Cardiac muscle cell (in vitro differentiated cells and primary cell): ENCODE results near the gene MLH1. TPM values are rescaled to one million over a fixed set of nuclear protein-coding genes. Genes with fewer than 3 reads are reported as not detected.
A peak's percentile ranks its signal among the peaks of the same experiment; 100 is the strongest.

ENCODE experiments used
- DNase-seq, 2 donors: peaks; one replicate each; pipeline versions ENCODE4 v3.0.0 to v3.0.0-alpha.2; 2010 to 2017; ENCODE audit warnings: low read depth in 1 of 2, low spot score in 1 of 2
- H3K27ac ChIP-seq: fragments of 200-600 bp; sonication (generic); 2 replicates; pipeline ENCODE4 v1.5.1; 2016
- H3K27me3 ChIP-seq: fragments of 200-600 bp; sonication (generic); 2 replicates; pipeline ENCODE4 v1.6.0; 2016; ENCODE audit warnings: control low read depth
- H3K36me3 ChIP-seq: fragments of 200-600 bp; sonication (generic); 2 replicates; pipeline ENCODE4 v1.5.1; 2016; ENCODE audit warnings: control low read depth
- H3K4me1 ChIP-seq: fragments of 200-600 bp; sonication (generic); 2 replicates; pipeline ENCODE4 v1.8.1; 2017; ENCODE audit warnings: low read depth, mild to moderate bottlenecking, mixed run types
- H3K4me3 ChIP-seq: fragments of 200-600 bp; sonication (generic); 2 replicates; pipeline ENCODE4 v1.5.1; 2016; ENCODE audit warnings: mild to moderate bottlenecking
- H3K9me3 ChIP-seq: fragments of 200-600 bp; sonication (generic); 2 replicates; pipeline ENCODE4 v1.5.1; 2017; ENCODE audit warnings: low read depth, mild to moderate bottlenecking, control low read depth
- polyA plus RNA-seq: library from polyadenylated mRNA; unstranded; fragments of >200 nt; fragmentation: Nextera tagmentation; extraction: Ambion mirVana; gene quantifications from 2 replicates; pipeline ENCODE4 v1.2.1, GENCODE V29; 2016
- total RNA-seq: library from RNA; depleted of rRNA; stranded (reverse); fragments of >200 nt; gene quantifications from 2 replicates; pipeline ENCODE4 v1.2.3, GENCODE V29; 2016
- TF ChIP-seq, protein P1 (sequence below): IDR thresholded peaks from 2 replicates; pipeline ENCODE4 v1.5.1; 2012; ENCODE audit warnings: low read depth, mild to moderate bottlenecking, low read length

Gene MLH1
- total and polyA plus RNA-seq, 2 experiments from 2014 or later = 35.2 to 63.1 TPM

DNA sequence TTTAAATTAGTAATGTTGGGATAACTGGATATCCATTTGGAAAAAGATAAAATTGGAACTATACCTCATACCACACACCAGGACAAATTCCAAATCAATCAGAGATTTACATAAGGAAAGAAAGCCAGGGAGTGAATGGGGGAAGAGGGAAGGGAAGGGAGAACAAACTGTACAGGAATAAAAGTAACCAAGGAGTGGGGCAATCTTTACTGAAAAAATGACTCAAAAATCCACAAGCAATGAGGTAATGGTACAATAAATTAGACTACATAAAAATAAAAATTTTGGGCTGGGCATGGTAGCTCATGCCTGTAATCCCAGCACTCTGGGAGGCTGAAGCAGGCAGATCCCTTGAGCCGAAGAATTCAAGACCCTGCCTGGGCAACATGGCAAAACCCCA is 82.6 kb downstream of the MLH1 start:
- H3K27ac ChIP-seq = no peak overlapping the region

GRCh38 chr3:37082317-37082716 is 89.0 kb downstream of the MLH1 start:
- no peak for DNase-seq
- TF ChIP-seq, protein P1, sequence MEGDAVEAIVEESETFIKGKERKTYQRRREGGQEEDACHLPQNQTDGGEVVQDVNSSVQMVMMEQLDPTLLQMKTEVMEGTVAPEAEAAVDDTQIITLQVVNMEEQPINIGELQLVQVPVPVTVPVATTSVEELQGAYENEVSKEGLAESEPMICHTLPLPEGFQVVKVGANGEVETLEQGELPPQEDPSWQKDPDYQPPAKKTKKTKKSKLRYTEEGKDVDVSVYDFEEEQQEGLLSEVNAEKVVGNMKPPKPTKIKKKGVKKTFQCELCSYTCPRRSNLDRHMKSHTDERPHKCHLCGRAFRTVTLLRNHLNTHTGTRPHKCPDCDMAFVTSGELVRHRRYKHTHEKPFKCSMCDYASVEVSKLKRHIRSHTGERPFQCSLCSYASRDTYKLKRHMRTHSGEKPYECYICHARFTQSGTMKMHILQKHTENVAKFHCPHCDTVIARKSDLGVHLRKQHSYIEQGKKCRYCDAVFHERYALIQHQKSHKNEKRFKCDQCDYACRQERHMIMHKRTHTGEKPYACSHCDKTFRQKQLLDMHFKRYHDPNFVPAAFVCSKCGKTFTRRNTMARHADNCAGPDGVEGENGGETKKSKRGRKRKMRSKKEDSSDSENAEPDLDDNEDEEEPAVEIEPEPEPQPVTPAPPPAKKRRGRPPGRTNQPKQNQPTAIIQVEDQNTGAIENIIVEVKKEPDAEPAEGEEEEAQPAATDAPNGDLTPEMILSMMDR = no peak
- peaks cover 18% of the 10 kb centered on the region for H3K36me3 ChIP-seq
- H3K27ac ChIP-seq = no peak overlapping the region
- no peaks in the 10 kb centered on the region for H3K4me1 ChIP-seq
- no peaks in the 10 kb centered on the region for H3K27me3 ChIP-seq
- no peaks in the 10 kb centered on the region for H3K9me3 ChIP-seq
- H3K4me3 ChIP-seq = no peak overlapping the region

More for the DNA sequence above, 82.6 kb downstream of the MLH1 start:
- DNase-seq = no peak
- Histone ChIP-seq H3K9me3 (no peaks in the 10 kb centered on the region), H3K27me3 (no peaks in the 10 kb centered on the region), H3K36me3 (peaks cover 8% of the 10 kb centered on the region), H3K4me1 (no peaks in the 10 kb centered on the region), H3K4me3 (no peak overlapping the region)
- TF ChIP-seq, protein P1 = no peak

GRCh38 chr3:37086918-37087317 is 93.6 kb downstream of the MLH1 start:
- DNase-seq = no peak
- Histone ChIP-seq H3K9me3 (no peaks in the 10 kb centered on the region), H3K4me3 (no peak overlapping the region), H3K4me1 (no peaks in the 10 kb centered on the region), H3K27me3 (no peaks in the 10 kb centered on the region), H3K27ac (no peak overlapping the region), H3K36me3 (peaks cover 26% of the 10 kb centered on the region)
- TF ChIP-seq, protein P1 = no peak

DNA sequence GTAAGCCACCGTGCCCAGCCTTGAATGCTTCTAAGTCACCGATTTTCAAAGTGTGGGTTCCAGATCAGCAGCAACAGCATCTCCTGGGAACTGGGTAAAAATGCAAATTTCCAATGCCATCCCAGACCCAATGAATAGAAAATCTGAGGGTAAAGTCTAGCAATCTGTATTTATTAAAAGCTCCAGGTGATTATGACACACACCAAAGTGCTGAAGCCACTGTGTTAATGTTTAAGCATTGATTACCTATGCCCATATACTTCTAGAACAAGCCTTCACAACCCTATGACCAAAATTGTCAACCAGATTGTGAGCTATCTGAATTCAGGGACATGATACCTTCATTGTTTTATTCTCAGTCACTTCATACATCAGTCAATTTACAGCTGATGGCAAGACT is 94.6 kb downstream of the MLH1 start:
- no peaks in the 10 kb centered on the region for H3K4me1 ChIP-seq
- no peaks in the 10 kb centered on the region for H3K27me3 ChIP-seq
- H3K9me3 ChIP-seq = no peaks in the 10 kb centered on the region
- H3K4me3 ChIP-seq = no peak overlapping the region
- no peak overlapping the region for H3K27ac ChIP-seq
- peaks cover 22% of the 10 kb centered on the region for H3K36me3 ChIP-seq
- TF ChIP-seq, protein P1 = no peak
- no peak for DNase-seq

GRCh38 chr3:37092484-37092883 is 99.2 kb downstream of the MLH1 start:
- Histone ChIP-seq H3K27me3 (no peaks in the 10 kb centered on the region), H3K27ac (no peak overlapping the region), H3K4me3 (no peak overlapping the region), H3K9me3 (no peaks in the 10 kb centered on the region), H3K36me3 (peaks cover 18% of the 10 kb centered on the region), H3K4me1 (no peaks in the 10 kb centered on the region)
- DNase-seq = no peak
- TF ChIP-seq, protein P1 = no peak

DNA sequence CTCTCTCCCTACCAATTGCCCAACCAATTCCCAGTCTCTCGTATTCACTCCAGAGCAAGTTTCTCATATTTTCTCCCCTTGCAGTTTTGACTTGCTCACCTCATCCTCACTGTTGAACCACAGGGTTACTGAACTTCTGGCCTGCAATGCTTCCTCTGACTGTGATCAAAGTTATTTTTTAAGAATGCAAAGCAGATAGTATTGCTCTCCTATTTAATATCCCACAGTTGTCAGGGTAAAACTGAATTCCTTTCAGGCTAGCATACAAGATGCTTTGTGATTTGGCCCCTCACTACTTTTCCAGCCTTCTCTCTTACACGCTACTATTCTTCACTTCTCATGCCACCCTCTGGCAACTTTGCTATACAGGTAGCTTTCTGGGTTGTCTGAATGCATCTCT is 100.2 kb downstream of the MLH1 start:
- peaks cover 18% of the 10 kb centered on the region for H3K36me3 ChIP-seq
- no peaks in the 10 kb centered on the region for H3K27me3 ChIP-seq
- no peak overlapping the region for H3K27ac ChIP-seq
- no peaks in the 10 kb centered on the region for H3K9me3 ChIP-seq
- DNase-seq = peak in 1 of 2 donors; percentile 29
- no peak overlapping the region for H3K4me3 ChIP-seq
- TF ChIP-seq, protein P1 = no peak
- H3K4me1 ChIP-seq = no peaks in the 10 kb centered on the region
